ENCODE results near the gene ECEL1.
"Not testable (repeated sequence)": the region's sequence is repeated elsewhere in the genome, so short reads cannot be mapped to it uniquely, and the experiment has no call there.

The ECEL1 gene

GRCh38 chr2:232487385-232488096 is at the start of gene ECEL1:
Gene ECEL1, minus strand, starts transcription at chr2:232487834. Its CDS starts 1,181 bp downstream, at chr2:232486653.
- DNase-seq = no peak

DNA sequence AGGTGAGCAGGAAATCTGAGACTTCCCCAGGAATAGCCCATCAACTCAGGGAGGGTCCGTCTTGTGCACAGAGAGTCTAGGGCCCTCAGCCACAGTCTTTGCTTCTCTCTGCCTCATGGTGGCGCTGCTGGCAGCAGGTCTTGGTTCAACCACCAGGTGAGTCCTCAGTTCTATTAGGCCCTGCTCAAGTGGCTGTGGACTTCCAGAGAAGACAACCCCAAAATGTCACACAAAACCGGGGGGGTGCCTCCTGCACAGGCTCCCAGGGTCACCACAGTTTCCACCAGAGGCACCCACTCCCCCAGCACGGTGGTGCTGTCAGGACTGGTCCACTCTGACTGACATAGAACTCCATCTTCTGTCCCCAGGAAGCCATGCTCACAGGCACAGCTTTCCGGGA is 49.4 kb upstream of the ECEL1 start:
- peak in 1 of 2 experiments; percentile 9 for DNase-seq

DNA sequence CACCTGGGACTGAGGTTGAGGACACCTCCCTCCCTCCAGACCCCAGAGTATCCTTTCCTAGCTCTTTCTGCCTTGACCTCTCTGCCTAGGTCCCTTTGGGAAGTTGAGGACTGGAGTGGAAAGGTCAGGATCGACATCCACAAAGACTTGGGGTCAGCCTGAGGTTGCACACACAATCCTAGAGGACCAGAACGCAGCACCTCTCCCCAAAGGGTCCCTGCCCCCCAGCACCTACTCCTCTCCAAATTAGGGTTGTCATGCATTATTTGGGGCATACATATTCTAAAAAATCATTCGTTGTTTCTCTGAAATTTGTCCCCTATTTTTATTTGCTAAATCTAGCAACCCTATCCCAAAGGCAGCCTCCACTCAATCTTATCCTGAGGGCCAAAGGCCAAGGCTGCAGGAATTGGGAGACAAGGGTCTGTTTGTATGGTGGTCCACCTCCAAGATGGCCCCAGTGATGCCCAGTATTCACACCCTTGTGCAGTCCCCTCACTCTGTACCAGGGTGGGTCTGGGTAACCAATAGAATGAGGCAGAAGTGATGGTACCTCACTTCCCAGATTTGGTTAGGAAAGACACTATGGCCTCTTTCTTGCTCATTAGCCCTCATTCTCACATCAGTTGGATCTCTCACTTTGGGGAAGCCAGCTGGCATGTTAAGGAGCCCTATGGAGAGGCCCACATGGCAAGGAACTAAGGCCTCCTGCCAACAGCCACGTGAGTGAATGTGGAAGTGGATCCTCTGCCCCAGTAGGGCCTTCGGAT is 48.3 kb upstream of the ECEL1 start:
- no peak for DNase-seq

- DNase-seq = no peak
Measured at GRCh38 chr2:232534940-232535651, 47.5 kb upstream of the ECEL1 start.

DNA sequence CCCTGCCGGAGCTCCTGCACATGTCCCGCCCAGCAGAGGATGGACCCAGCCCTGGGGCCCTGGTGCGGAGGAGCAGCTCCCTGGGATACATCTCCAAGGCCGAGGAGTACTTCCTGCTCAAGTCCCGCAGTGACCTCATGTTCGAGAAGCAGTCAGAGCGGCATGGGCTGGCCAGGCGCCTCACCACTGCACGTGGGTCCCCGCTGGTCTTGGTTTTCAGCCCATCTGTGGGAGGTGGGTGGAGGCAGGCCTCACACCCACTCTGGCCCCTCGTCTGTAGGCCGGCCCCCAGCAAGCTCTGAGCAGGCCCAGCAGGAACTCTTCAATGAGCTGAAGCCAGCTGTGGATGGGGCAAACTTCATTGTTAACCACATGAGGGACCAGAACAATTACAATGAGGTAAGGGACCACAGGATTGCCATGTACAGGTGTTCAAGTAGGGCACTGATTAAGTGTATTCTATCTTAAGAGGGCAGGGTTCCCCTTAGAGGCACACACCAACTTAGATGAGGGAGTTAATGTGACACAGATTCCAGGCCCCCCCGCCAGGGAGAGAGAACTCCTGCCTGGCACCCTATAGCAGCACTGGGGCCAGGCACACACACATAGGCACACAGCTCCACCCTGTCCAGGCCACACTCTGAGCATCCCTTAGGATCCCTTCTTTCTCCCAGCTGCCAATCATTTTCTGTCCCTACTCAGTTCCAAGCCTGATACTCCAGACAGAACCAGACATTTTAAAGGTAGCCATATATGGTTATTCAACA is 46.5 kb upstream of the ECEL1 start:
- DNase-seq = no peak

DNA sequence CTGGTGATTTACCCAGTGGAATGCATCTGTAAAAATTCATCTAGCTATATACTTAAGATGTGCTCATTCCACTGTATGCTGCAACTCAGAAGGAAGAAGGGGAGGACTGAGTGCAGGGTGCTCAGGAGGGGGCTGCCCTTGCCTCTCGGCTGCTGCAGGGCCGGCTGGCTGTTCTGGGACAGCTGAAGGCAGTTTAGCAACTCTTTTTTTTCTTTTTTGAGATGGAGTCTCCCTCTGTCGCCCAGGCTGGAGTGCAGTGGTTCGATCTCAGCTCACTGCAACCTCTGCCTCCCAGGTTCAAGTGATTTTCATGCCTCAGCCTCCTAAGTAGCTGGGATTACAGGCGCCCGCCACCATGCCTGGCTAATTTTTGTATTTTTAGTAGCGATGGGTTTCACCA is 45.2 kb upstream of the ECEL1 start:
- not testable (repeated sequence) for DNase-seq

- no peak for DNase-seq
Measured at GRCh38 chr2:232532419-232532818, 44.8 kb upstream of the ECEL1 start.

DNA sequence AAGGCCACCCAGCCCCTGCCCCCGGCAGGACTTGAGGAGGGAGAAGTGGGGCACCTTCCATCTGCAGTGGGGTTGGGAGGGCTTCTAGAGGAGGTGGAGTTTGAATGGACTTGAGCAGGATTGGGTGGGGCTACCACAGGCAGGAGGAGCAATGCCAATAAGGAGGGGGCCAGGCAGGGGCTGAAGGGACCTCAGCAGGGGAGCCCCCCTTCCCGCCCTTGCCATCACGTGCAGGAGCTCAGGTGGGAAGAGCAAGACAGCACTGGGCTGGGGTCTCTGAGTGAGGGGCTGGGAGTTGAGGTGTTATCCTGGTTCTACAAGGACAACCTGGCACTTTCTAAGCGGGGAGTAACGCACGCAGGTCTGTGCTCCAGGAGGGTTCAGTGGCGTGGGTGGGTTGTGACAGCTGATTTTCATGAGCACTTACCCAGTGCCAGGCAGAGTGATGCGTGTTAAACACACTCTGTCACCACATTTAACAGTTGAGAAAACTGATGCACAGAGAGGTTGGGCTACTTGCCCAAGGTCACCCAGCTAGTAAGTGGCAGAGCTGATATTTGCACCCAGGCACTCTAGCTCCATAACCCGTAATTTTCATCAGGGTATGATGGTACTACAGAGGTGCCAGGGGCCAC is 43.1 kb upstream of the ECEL1 start:
- DNase-seq = no peak

- DNase-seq = no peak
Measured at GRCh38 chr2:232529806-232530547, 42.3 kb upstream of the ECEL1 start.

DNA sequence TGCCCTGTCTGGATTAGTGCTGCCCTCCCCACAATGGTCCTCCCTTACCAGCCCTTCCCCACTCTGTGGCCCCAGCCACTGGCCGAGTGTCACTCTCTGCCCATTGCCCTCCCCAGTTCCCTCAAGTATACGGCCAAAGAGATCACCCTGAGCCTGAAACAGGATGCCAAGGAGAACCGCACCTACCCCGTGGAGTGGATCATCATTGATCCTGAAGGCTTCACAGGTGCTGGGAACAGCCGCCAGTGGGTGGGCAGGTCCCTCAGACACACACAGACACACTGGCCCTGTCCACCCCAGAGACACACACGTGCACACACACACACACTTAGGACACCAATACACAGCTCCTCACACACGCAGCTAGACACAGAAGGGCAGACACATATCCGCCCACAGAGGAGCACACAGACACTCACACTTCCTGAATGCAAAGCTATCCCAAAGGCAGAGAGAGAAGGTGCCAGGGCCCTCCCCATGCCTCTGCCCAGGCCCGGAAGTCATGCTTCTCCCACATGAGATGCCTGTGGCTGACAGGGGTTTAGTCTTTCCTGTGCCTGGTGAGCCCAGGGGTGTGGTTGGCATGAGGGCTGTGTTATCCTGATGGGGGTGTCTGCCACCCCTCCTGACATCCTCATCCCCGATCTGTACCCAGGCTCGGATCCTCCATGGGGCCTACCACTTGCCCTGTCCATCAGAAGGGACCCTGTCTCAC is 41.3 kb upstream of the ECEL1 start:
- DNase-seq = no peak

DNA sequence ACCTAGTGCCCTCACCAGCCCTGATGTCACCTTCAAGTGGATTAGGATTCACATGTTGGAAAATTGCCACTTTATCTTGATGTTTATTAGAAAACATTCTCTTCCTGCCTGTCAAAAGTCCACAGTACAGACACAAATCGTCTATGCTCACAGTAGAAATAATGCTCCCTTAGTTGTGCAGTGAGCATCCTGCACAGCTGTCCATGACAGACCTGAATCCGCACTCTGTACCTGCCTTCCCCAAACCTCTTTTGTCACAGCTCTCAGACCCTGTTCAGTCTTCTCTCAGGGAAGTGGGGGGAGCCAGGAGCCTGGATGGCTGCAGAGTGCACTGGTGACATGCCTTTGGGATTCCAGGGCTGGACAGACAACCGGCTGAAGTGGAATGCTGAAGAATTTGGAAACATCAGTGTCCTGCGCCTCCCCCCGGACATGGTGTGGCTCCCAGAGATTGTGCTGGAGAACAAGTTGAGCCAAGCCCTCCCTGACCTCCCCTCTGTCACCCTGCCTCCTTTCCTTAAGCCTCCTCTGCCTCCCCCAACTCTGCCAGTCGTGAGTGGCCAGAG is 40.4 kb upstream of the ECEL1 start:
- DNase-seq = no peak

DNA sequence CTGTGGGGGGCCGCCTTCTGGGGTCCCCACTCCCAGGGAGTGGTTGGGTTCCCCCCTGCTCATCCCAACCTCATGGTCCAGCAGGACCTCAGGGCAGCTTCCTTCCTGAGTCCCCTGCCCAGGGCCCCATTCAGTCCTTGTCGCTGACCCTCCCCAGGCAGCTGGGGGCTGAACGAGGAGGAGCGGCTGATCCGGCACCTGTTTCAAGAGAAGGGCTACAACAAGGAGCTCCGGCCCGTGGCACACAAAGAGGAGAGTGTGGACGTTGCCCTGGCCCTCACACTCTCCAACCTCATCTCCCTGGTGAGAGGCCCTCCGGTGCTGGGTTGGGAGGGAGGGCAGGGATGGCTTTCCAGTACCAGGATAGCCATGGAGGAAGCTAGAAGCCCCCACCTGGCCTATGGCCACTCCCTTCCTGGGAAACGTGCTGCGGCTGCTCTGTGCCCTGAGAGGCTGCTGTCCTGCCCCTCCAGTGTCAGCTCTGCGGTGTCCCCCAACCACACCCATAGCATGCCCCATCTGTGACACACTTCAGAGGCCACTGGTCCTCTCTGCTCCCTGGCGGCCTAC is 38.8 kb upstream of the ECEL1 start:
- DNase-seq = peak in 1 of 2 experiments; percentile 54

GRCh38 chr2:232525791-232526371 is 38.2 kb upstream of the ECEL1 start, which contains the start of gene CHRND:
Gene CHRND, plus strand, starts transcription at chr2:232526160. Its CDS starts 56 bp downstream, at chr2:232526216.
- peak; percentile 81 to 94 for DNase-seq

GRCh38 chr2:232525199-232525598 is 37.6 kb upstream of the ECEL1 start:
- peak in 1 of 2 experiments; percentile 29 for DNase-seq

- DNase-seq = no peak
Measured at GRCh38 chr2:232524771-232525170, 37.1 kb upstream of the ECEL1 start.

DNA sequence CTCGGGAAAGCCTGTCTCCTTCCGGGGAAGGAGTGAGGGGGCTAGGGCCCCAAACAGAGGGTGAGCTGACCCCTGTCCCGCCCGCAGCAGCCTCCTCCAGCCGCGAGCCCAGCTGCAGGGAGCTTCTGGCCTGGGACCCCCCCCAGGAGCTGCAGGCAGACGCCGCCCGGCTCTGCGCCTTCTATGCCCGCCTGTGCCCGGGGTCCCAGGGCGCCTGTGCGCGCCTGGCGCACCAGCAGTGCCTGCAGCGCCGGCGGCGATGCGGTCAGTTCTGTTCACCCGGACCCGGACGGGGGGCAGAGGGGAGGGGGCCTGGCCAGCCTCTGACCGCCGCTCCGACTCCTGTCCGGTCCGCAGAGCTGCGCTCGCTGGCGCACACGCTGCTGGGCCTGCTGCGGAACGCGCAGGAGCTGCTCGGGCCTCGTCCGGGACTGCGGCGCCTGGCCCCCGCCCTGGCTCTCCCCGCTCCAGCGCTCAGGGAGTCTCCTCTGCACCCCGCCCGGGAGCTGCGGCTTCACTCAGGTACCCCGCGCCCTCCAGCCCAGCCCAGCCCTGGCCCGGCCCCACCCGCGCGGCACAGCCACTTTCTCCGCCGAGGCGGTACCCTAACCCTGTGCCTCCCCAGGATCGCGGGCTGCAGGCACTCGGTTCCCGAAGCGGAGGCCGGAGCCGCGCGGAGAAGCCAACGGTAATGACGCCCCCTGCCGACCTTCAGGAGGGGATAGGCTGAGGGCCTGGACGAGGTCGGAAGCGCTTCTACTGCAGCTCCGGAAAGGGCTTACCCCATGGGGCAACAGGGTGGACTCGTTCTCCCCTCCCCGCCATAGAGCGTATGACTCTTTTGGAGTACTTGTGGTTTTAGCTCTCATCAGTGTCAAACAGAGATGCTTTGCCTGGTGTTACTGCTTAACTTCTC is 36.3 kb upstream of the ECEL1 start:
- DNase-seq = peak; percentile 25 to 63

- DNase-seq = no peak
Measured at GRCh38 chr2:232523402-232523681, 35.7 kb upstream of the ECEL1 start.

- DNase-seq = no peak
Measured at GRCh38 chr2:232522623-232523401, 35.2 kb upstream of the ECEL1 start.
